ENCODE measurements around the gene TNFRSF13B.

- TF ChIP-seq CTCF (IDR thresholded peaks at IDR 0.05; ENCODE audit: low read depth, low read length) (no peak), POLR2A (IDR thresholded peaks at IDR 0.05; ENCODE audit: extremely low read depth, insufficient read length) (no peak), MYC (IDR thresholded peaks at IDR 0.05; ENCODE audit: low read depth, low read length) (no peak)
These were observed 6.0 kb upstream of the TNFRSF13B start for GRCh38 chr17:16977932-16978331.
